Gastroesophageal sphincter (tissue), 4 donors: ENCODE data around the gene NIPAL1. TPM values are rescaled to one million over a fixed set of nuclear protein-coding genes. Genes with fewer than 3 reads are reported as not detected.

ENCODE experiments used
- ATAC-seq: fragments of 150-250 bp; one replicate; pipeline ENCODE4 v1.9.1; 2016; ENCODE audit warnings: mild to moderate bottlenecking, moderate library complexity
- H3K27ac ChIP-seq, 4 donors: fragments of 200-600 bp; sonication (generic) in 3 of 4; 1 replicate in 3 of 4; 2 replicates in 1 of 4; pipeline ENCODE4 v1.5.1; 2016 to 2019
- H3K27me3 ChIP-seq: fragments of 200-600 bp; sonication (generic); one replicate; pipeline ENCODE4 v1.5.1; 2019
- H3K36me3 ChIP-seq, 2 donors: fragments of 200-600 bp; sonication (generic); one replicate each; pipeline ENCODE4 v1.5.1; 2019; ENCODE audit warnings: control low read depth in 1 of 2
- H3K4me1 ChIP-seq, 3 donors: fragments of 200-600 bp; sonication (generic); 1 replicate in 2 of 3; 2 replicates in 1 of 3; pipeline ENCODE4 v1.5.1; 2016 to 2019; ENCODE audit warnings: control low read depth in 2 of 3
- H3K4me3 ChIP-seq, 2 donors: fragments of 200-600 bp; sonication (generic); one replicate each; pipeline ENCODE4 v1.5.1; 2019; ENCODE audit warnings: mild to moderate bottlenecking in 1 of 2, moderate library complexity in 1 of 2
- H3K9me3 ChIP-seq, 3 donors: fragments of 200-600 bp; sonication (generic); one replicate each; pipeline ENCODE4 v1.5.1; 2017 to 2019; ENCODE audit warnings: control low read depth in 2 of 3
- EP300 ChIP-seq: sonication (generic); formaldehyde crosslinking; IDR thresholded peaks from one replicate; pipeline ENCODE4 v1.6.1; 2017; ENCODE audit warnings: antibody characterized with exemption, mild to moderate bottlenecking
- POLR2A ChIP-seq, 2 donors: fragments of 450-650 bp; IDR thresholded peaks; one replicate each; pipeline ENCODE4 v1.6.1; 2017; ENCODE audit warnings: antibody characterized with exemption in 2 of 2, mild to moderate bottlenecking in 2 of 2, moderate library complexity in 1 of 2
- POLR2AphosphoS5 ChIP-seq: sonication (generic); formaldehyde crosslinking; IDR thresholded peaks from one replicate; pipeline ENCODE4 v1.6.1; 2017; ENCODE audit warnings: antibody characterized with exemption
- WGBS, 2 donors: methylation state at CpG; one replicate each; pipeline ENCODE4 v1.1.5; 2018; ENCODE audit warnings: low coverage in 1 of 2; 5-methylcytosine and 5-hydroxymethylcytosine counted together
- total RNA-seq, 4 donors: library from RNA; depleted of rRNA; stranded (reverse); fragments of >200 nt; gene quantifications; one replicate each; pipeline ENCODE4 v1.1.0, GENCODE V29; 2016
- TF ChIP-seq, protein P1 (sequence below), 4 experiments: fragments of 200-600 bp in 2 of 4; fragments of 450-650 bp in 2 of 4; sonication (generic) in 1 of 4; IDR thresholded peaks; one replicate each; pipeline ENCODE4 v1.5.1; 2017 to 2019; ENCODE audit warnings: antibody characterized with exemption in 4 of 4, mild to moderate bottlenecking in 2 of 4, moderate library complexity in 2 of 4

NIPAL1 gene
- total RNA-seq, 4 donors from 2014 or later = 0.16 to 2.0 (median 0.25) TPM

DNA sequence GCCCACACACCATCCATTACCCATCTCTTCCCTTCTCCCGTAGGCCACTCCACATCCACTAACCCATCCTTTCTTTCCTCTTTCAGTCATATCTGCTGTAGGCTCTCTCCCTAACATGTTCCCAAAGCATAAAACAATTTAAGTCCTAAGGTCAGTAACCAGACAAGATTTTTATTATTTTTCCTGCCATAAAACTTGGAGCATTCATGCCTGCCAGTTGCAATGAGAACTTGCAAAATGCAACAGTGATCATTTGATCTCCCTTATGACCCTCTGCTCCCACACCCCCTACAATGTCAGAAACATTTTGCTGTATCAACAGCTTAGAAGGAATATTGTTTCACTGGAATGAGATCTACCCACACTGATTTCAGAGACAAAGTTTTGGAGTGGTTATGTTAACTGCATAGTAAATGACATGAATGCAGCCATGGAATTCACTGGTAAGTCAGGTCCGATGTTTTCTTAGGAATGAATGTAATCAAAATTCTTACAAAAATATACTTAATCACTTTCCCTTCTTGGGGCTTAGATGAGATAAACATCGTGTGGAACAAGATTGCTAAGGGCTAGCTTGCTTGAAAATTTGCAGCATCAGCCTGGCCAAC is 5.7 kb downstream of the NIPAL1 start:
- no peak overlapping the region for H3K27ac ChIP-seq
- no peak for TF ChIP-seq EP300
- TF ChIP-seq, protein P1, sequence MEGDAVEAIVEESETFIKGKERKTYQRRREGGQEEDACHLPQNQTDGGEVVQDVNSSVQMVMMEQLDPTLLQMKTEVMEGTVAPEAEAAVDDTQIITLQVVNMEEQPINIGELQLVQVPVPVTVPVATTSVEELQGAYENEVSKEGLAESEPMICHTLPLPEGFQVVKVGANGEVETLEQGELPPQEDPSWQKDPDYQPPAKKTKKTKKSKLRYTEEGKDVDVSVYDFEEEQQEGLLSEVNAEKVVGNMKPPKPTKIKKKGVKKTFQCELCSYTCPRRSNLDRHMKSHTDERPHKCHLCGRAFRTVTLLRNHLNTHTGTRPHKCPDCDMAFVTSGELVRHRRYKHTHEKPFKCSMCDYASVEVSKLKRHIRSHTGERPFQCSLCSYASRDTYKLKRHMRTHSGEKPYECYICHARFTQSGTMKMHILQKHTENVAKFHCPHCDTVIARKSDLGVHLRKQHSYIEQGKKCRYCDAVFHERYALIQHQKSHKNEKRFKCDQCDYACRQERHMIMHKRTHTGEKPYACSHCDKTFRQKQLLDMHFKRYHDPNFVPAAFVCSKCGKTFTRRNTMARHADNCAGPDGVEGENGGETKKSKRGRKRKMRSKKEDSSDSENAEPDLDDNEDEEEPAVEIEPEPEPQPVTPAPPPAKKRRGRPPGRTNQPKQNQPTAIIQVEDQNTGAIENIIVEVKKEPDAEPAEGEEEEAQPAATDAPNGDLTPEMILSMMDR (IDR thresholded peaks at IDR 0.05) = no peak
- TF ChIP-seq POLR2AphosphoS5 = no peak
- no peak for TF ChIP-seq POLR2A (IDR thresholded peaks at IDR 0.05)
- WGBS, 2 donors = 46 to 63% methylated on average over 3 of the region's 3 CpGs

DNA sequence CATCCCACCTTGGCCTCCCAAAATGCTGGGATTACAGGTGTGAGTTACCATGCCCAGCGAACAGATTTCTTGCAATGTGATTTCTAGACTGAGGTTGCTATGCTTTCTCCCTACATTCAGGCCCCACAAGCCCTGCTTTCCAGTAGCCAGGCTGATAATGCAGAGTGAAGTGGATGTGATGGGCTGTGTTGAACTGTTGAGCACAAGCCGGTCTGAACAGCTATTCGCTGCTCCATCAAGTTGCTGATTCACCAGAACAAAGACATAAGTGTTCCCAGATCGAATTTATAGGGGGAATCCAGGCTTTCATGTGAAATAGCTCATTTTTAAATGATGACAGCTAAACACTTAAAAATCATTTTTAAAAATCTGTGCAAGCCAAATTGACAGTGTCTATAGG is 8.0 kb downstream of the NIPAL1 start:
- Histone ChIP-seq H3K9me3 (no peaks in the 10 kb centered on the region), H3K4me3 (no peak overlapping the region), H3K4me1 (no peaks in the 10 kb centered on the region), H3K36me3 (no peaks in the 10 kb centered on the region), H3K27me3 (peaks cover 8% of the 10 kb centered on the region), H3K27ac (no peak overlapping the region)
- WGBS, 2 donors = 40 to 71% methylated on average over 3 to 4 of the region's 4 CpGs
- ATAC-seq = no peak
- TF ChIP-seq EP300 = no peak
- no peak for TF ChIP-seq POLR2A (IDR thresholded peaks at IDR 0.05)
- no peak for TF ChIP-seq POLR2AphosphoS5
- TF ChIP-seq, protein P1 (IDR thresholded peaks at IDR 0.05) = no peak

More for the DNA sequence above, 5.7 kb downstream of the NIPAL1 start:
- Histone ChIP-seq H3K36me3 (no peaks in the 10 kb centered on the region), H3K4me3 (no peak overlapping the region), H3K27me3 (peaks cover 13% of the 10 kb centered on the region), H3K4me1 (peaks cover 0 to 3% (median 2%) of the 10 kb centered on the region in 3 donors), H3K9me3 (no peaks in the 10 kb centered on the region)
- no peak for ATAC-seq

DNA sequence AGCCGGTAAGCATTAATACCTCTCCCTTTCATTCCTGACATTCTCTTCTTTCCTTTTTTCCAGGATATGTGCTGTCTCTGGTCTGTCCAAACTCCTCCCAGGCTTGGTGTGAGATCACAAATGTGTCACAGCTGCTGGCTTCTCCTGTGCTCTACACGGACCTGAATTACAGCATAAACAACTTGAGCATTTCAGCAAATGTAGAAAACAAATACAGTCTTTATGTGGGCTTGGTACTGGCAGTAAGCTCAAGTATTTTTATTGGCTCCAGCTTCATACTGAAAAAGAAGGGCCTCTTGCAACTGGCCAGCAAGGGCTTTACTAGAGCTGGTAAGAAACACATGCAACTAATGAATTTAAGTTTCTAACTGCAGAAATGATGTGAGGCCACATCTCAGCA is 8.4 kb downstream of the NIPAL1 start:
- 17 to 22% methylated on average over 2 of the region's 2 CpGs for WGBS, 2 donors
- Histone ChIP-seq H3K4me3 (no peak overlapping the region), H3K27ac (no peak overlapping the region), H3K4me1 (no peaks in the 10 kb centered on the region), H3K9me3 (no peaks in the 10 kb centered on the region), H3K27me3 (peaks cover 8% of the 10 kb centered on the region), H3K36me3 (no peaks in the 10 kb centered on the region)
- TF ChIP-seq EP300 (no peak), POLR2A (IDR thresholded peaks at IDR 0.05) (no peak), POLR2AphosphoS5 (no peak)
- TF ChIP-seq, protein P1 (IDR thresholded peaks at IDR 0.05) = no peak
- ATAC-seq = no peak

DNA sequence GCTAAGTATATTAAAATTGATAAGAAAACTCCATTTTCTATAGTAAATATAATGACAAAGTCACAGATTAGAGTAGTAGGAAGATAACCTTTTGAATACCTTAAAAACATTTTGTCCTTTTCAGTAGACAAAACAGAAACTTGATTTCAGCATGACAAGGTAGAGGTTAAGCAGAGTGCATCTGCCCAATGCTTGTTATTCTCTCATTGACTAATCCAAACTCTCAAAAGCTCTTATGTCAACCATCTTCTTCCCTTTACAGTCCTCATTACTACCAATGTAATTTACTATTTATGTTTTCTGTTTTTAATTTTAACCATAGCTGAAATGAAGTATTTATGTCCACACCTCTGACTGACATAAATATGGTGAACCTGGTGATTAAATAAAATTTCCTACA is 11.1 kb downstream of the NIPAL1 start:
- no peak for ATAC-seq
- Histone ChIP-seq H3K4me3 (no peak overlapping the region), H3K36me3 (no peaks in the 10 kb centered on the region), H3K27ac (no peak overlapping the region), H3K4me1 (peaks cover 0 to 8% (median 0%) of the 10 kb centered on the region in 3 donors), H3K27me3 (peaks cover 4% of the 10 kb centered on the region), H3K9me3 (no peaks in the 10 kb centered on the region)
- TF ChIP-seq, protein P1 (IDR thresholded peaks at IDR 0.05) = no peak
- TF ChIP-seq EP300 = no peak
- TF ChIP-seq POLR2AphosphoS5 = no peak
- no peak for TF ChIP-seq POLR2A (IDR thresholded peaks at IDR 0.05)

DNA sequence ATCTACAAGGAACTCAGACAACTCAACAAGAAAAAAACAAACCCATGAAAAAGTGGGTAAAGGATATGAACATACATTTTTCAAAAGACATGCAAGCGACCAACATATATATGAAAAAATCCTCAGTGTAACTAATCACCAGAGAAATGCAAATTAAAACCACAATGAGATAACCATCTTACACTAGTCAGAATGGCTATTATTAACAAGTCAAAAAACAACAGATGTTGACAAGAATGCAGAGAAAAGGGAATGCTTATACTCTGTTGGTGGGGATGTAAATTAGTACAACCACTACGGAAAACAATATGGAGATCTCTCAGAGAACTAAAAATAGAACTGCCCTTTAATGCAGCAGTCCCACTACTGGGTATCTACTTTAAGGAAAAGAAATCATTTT is 12.1 kb downstream of the NIPAL1 start:
- WGBS, 2 donors = 50% methylated on average over 2 of the region's 2 CpGs; no CpG with 5 or more reads in 1 of the 2 donors
- H3K36me3 ChIP-seq = no peaks in the 10 kb centered on the region
- H3K9me3 ChIP-seq = no peaks in the 10 kb centered on the region
- H3K4me1 ChIP-seq = peaks cover 0 to 8% (median 0%) of the 10 kb centered on the region in 3 donors
- no peak overlapping the region for H3K27ac ChIP-seq
- no peak for ATAC-seq
- no peaks in the 10 kb centered on the region for H3K27me3 ChIP-seq
- no peak for TF ChIP-seq POLR2A (IDR thresholded peaks at IDR 0.05)
- no peak for TF ChIP-seq EP300
- TF ChIP-seq, protein P1 (IDR thresholded peaks at IDR 0.05) = no peak
- no peak for TF ChIP-seq POLR2AphosphoS5
- no peak overlapping the region for H3K4me3 ChIP-seq
